Mucosa of rectum (tissue), 2 donors: Measurements from ENCODE around the gene TAF8.

Source experiments
- H3K27ac ChIP-seq, 2 donors: one replicate each; pipeline ENCODE4 v1.7.0; 2013; ENCODE audit warnings: inconsistent platforms in 2 of 2, low read depth in 2 of 2, low read length in 2 of 2
- H3K27me3 ChIP-seq, 2 donors: one replicate each; pipeline ENCODE4 v1.7.0; 2013; ENCODE audit warnings: low read length in 2 of 2; ENCODE audit not compliant: control insufficient read depth in 2 of 2, insufficient read depth in 2 of 2
- H3K36me3 ChIP-seq, 2 donors: one replicate each; pipeline ENCODE4 v1.7.0; 2013; ENCODE audit warnings: low read length in 2 of 2; ENCODE audit not compliant: control insufficient read depth in 2 of 2, insufficient read depth in 2 of 2
- H3K4me1 ChIP-seq, 2 donors: one replicate each; pipeline ENCODE4 v1.7.0; 2013; ENCODE audit warnings: low read length in 2 of 2, mild to moderate bottlenecking in 1 of 2; ENCODE audit not compliant: control insufficient read depth in 2 of 2, insufficient read depth in 2 of 2
- H3K4me3 ChIP-seq, 2 donors: one replicate each; pipeline ENCODE4 v1.7.0; 2013; ENCODE audit warnings: low read length in 2 of 2
- H3K9ac ChIP-seq, 2 donors: one replicate each; pipeline ENCODE4 v1.7.0; 2013; ENCODE audit warnings: low read length in 2 of 2, low read depth in 1 of 2, mild to moderate bottlenecking in 1 of 2
- H3K9me3 ChIP-seq, 2 donors: one replicate each; pipeline ENCODE4 v1.7.0; 2013; ENCODE audit warnings: low read length in 2 of 2; ENCODE audit not compliant: control insufficient read depth in 2 of 2
- donor health status: healthy.
- donor health status: Normal muscosa, but diverticular disease.

TAF8 gene

GRCh38 chr6:42083530-42083929 lies 33.2 kb downstream of the TAF8 start:
- H3K27ac ChIP-seq = no peak overlapping the region
- H3K4me1 ChIP-seq = no peaks in the 10 kb centered on the region
- peaks cover 0 to 9% of the 10 kb centered on the region in 2 donors for H3K36me3 ChIP-seq
- no peak overlapping the region for H3K4me3 ChIP-seq
- H3K9me3 ChIP-seq = no peaks in the 10 kb centered on the region
- H3K9ac ChIP-seq = no peak overlapping the region
- H3K27me3 ChIP-seq = no peaks in the 10 kb centered on the region

DNA sequence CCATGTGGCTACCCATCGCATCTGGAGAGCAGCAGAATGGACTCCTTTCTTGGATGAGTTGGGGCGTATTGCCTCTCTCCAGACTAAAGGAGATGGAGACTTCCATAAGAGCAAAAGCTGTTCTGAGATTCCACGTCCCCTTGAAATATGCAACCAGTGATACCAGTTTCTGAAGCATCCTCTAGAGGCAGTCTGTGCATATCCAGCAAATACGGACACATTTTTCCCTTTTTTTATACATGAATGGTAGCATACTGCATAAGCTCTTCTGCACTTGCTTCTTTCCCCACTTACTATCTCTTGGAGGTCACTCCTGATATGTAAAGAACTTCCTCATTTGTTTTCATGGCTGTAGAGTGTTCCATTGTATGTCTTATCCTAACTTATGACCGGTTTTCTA lies 34.6 kb downstream of the TAF8 start:
- H3K27me3 ChIP-seq = no peaks in the 10 kb centered on the region
- H3K27ac ChIP-seq = no peak overlapping the region
- no peak overlapping the region for H3K9ac ChIP-seq
- no peak overlapping the region for H3K4me3 ChIP-seq
- no peaks in the 10 kb centered on the region for H3K4me1 ChIP-seq
- peaks cover 0 to 7% of the 10 kb centered on the region in 2 donors for H3K36me3 ChIP-seq
- H3K9me3 ChIP-seq = no peaks in the 10 kb centered on the region

DNA sequence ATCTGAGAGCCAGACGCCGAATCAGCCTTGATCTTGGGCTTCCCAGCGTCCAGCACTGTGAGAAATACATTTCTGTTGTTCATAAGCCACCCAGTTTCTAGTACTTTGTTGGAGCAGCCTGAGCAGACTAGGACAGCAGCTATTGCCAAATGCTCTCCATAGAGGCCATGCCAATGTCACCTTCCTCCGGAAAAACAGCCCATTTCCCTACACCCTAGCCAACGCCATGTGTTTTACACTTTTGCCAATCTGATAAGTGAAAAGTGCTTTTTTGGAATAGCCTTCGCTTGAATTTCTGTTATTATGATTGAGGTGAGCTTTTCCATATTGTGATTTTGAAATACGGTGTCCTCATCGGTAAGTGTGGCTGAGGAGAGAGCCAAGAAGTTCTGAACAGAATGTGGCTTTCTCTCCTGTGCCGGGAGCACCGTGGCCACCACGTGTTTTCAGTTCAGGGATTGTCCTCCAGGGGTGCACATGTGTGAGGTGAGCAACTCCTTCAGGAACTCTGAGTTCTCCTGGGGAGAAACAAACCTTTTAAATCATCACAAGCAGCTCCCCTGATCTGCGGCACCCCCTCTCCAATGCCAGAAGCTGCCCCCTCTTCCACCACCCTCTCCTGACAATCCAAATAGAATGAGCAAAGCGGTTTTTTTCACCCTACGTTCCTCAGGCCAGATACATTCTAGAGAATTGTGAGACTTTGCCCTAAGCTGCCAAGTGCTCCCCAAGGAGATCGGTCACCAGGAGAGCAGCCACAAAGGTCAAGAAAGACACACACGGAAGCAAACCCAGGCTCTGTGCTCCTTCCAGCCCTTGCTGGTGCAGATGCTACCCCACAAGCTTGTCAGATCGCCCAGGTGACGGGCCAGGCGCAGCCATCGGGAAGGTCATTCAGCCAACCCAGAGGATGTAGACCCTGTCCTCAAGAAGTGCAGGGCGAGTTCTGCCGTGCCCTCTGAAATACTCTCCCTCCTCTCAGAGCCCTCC lies 36.0 kb downstream of the TAF8 start:
- Histone ChIP-seq H3K9ac (no peak overlapping the region), H3K4me3 (no peak overlapping the region), H3K36me3 (peaks cover 0 to 5% of the 10 kb centered on the region in 2 donors), H3K9me3 (no peaks in the 10 kb centered on the region), H3K27ac (no peak overlapping the region), H3K4me1 (no peaks in the 10 kb centered on the region), H3K27me3 (no peaks in the 10 kb centered on the region)

DNA sequence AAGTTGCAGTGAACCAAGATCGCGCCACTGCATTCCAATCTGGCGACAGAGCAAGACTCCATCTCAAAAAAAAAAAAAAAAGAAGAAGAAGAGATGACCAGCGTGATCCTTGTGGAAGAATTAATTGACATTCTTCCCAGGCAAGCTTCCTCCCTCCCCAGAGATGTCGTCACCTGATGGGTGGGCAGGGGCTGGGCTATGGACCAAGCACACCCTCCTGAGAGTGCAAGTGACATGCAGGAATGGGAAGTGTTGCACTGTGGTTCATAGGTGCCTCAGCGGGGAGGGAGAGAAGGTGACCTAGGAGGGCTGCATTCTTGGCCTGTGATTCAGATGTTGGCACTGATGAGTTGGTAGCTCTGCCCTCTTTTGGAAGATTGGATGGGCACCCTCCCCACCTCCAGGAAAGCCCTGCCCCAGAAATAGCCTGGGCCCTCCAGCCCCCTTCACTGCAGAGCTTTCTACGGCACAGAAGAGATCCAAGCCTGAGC lies 37.8 kb downstream of the TAF8 start:
- Histone ChIP-seq H3K9ac (no peak overlapping the region), H3K27ac (no peak overlapping the region), H3K9me3 (no peaks in the 10 kb centered on the region), H3K36me3 (no peaks in the 10 kb centered on the region), H3K4me3 (no peak overlapping the region), H3K4me1 (no peaks in the 10 kb centered on the region), H3K27me3 (no peaks in the 10 kb centered on the region)

GRCh38 chr6:42090819-42091717 lies 40.7 kb downstream of the TAF8 start:
- no peak overlapping the region for H3K9ac ChIP-seq
- H3K36me3 ChIP-seq = no peaks in the 10 kb centered on the region
- H3K4me1 ChIP-seq = peaks cover 0 to 6% of the 10 kb centered on the region in 2 donors
- no peak overlapping the region for H3K27ac ChIP-seq
- no peaks in the 10 kb centered on the region for H3K27me3 ChIP-seq
- no peaks in the 10 kb centered on the region for H3K9me3 ChIP-seq
- H3K4me3 ChIP-seq = no peak overlapping the region

DNA sequence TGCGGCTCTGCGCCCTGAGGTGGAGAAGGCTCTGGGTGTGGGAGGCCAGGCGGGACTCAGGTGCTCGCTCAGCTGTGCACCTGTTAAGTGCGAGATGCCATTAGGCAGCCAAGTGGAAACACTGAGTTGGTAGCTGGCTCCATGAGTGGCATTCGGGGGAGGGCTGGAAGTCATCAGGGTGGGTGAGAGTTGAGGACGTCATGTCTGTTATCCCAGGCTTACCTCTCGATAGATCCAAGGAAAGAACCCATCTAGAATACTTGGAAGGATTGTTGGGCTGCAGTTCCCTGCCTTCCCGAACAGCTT lies 41.3 kb downstream of the TAF8 start:
- no peak overlapping the region for H3K27ac ChIP-seq
- H3K4me1 ChIP-seq = peaks cover 0 to 6% of the 10 kb centered on the region in 2 donors
- H3K9ac ChIP-seq = no peak overlapping the region
- no peaks in the 10 kb centered on the region for H3K27me3 ChIP-seq
- H3K9me3 ChIP-seq = no peaks in the 10 kb centered on the region
- no peak overlapping the region for H3K4me3 ChIP-seq
- no peaks in the 10 kb centered on the region for H3K36me3 ChIP-seq

GRCh38 chr6:42093582-42094329 lies 43.4 kb downstream of the TAF8 start:
- Histone ChIP-seq H3K27me3 (no peaks in the 10 kb centered on the region), H3K4me3 (no peak overlapping the region), H3K27ac (no peak overlapping the region), H3K4me1 (peaks cover 5 to 12% of the 10 kb centered on the region in 2 donors), H3K36me3 (no peaks in the 10 kb centered on the region), H3K9ac (peak overlapping the region in 1 of 2 donors; percentile 37), H3K9me3 (no peaks in the 10 kb centered on the region)

DNA sequence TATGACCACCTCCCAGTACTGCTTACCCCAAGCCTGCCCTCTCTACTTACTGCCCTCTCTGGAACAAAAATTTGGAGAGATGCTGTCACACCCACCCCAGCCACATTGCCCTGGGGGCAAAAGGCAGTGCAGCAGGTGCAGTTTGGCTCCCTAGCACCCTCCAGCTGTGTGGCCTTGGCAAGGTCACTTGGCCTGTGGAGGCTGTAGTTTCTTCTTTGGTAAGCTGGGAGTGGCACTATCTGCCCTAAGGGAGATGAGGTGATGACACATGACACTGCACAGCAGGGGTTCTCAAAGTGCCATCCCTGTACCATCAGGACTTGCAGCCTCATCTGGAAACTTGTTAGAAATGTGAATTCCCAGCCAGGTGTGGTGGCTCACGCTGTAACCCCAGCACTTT lies 44.8 kb downstream of the TAF8 start:
- Histone ChIP-seq H3K9ac (no peak overlapping the region), H3K27me3 (no peaks in the 10 kb centered on the region), H3K4me1 (peaks cover 19 to 25% of the 10 kb centered on the region in 2 donors), H3K36me3 (no peaks in the 10 kb centered on the region), H3K9me3 (no peaks in the 10 kb centered on the region), H3K4me3 (no peak overlapping the region), H3K27ac (no peak overlapping the region)

DNA sequence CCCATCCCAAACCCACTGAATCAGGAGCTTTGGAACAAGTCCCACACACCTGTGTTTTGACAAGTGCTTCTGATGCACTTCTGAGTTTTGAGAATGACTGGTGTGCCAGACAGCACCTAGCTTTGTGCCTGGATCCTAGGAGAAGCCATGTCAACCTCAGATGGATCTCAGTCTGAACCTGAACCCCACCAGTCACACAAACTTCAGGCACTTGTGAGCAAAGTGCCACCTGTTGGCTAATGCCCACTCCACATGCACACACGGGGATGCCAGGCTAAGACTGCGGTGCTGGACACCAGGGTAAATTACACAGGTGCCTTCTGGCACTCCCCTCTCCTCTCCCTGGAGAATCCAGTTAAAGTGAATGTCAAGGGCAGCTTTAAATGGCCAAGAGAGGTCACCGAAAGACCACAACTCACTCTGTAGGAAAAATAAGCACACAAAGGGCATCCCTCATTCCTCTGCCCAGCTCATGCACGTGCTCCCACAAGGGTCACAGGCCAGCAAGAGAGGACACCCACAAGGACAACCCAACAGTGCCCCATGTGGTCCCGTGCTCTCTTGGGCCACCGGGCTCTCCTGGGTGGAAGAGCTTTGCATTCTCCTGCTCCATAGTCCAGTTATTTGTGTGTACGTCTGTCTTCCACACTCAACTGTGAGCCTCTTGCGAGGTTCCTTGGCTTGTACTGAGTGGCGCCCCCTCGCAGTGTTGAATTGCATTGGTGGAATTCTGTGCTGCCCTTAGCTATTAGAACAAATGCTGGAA lies 45.6 kb downstream of the TAF8 start:
- Histone ChIP-seq H3K27me3 (no peaks in the 10 kb centered on the region), H3K9ac (no peak overlapping the region), H3K4me3 (no peak overlapping the region), H3K36me3 (no peaks in the 10 kb centered on the region), H3K4me1 (peaks cover 23 to 30% of the 10 kb centered on the region in 2 donors), H3K27ac (no peak overlapping the region), H3K9me3 (no peaks in the 10 kb centered on the region)
